GM21447 (cell line): ENCODE measurements around the gene INPP4B.

Experiments
- ATAC-seq: cut with Tn5 transposase; IDR thresholded peaks from one replicate; pipeline ENCODE4 v1.9.1; 2021; ENCODE audit not compliant: unreplicated experiment

The INPP4B gene

DNA sequence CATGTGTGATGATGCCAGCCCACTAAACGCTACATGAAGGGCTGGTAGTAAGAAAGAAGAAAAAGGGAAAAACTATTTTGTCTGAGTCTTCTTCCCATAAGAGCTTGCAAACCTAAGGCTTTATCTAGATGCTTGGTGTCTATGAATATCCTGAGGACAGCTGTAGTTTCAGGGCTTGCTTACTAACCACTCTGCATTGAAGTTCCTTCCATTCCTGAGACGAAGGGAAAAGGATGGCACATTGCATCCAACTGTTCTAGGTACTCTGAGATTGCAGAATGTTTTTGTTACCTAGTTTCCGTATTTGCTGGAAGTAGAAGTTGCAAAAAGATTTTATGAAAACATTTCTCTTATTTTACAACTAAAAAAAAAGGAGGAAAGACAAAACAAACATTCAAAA lies 665.1 kb downstream of the INPP4B start:
- ATAC-seq: no peak

DNA sequence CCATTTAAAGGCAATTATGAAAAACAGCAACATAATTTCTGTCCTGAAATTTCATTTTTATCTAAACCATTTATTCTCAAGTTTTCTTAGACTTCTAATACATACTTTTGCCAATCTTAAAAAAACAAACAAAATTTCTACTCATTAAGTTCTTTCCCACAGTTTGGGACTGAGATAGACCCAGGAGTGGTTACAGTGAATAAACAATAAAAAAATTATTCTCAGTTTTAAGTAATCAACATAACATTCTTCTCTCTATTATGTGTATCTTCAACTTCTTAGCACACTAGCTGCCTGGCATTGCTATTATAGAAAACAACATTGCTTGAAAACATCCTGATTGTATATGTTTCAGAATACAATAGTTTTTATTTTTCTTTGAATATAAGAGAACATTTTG lies 676.9 kb downstream of the INPP4B start:
- no peak for ATAC-seq

DNA sequence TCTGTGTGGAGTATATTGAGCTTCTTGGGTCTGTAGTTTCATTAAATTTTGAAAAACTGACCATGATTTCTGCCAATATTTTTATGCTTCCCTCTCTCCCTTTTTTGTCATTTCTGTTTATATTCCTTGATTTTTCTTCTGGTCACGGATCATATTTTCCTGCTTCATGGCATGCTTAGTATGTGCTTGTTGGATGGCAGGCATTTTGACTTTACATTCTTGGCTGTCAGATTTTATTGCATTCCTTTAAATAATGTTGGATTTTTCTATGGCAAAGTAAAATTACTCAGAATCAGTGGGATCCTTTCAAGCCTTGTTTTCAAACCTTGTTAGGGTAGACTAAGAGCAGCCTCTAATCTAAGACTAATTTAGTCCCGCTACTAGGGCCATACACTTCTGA lies 677.9 kb downstream of the INPP4B start:
- ATAC-seq: no peak

DNA sequence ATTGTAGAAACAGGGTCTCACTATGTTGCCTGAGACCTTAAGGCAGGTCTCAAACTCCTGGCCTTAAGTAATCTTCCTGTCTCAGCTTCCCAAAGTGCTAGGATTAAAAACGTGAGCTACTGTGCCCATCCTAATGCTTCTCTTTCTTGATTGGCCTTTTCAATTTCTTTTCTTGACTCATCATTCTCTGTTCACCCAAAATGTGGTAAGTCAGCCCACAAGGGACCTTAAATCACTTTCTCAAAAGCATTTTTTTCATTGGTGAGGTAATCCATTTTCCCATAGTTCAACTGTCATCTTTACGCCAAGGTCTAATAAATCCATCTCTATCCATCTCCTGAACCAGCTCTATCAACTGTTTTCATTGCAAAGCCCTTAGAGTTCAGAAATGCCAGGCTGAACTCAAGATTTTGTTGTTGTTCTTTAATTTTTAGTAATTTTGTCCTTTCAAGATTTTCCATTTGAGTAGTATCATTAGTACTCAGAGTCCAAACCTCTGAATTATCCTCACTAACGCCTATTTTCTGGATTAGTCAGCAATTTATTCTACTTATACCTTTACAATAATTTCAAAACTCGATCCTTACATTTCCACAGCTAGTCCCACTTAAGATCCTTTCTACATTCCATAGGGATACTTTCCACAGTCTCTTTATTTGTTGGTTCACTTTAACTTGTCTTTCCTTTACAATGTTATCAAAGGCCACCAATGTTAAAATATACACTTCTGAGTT lies 681.2 kb downstream of the INPP4B start:
- ATAC-seq: no peak

DNA sequence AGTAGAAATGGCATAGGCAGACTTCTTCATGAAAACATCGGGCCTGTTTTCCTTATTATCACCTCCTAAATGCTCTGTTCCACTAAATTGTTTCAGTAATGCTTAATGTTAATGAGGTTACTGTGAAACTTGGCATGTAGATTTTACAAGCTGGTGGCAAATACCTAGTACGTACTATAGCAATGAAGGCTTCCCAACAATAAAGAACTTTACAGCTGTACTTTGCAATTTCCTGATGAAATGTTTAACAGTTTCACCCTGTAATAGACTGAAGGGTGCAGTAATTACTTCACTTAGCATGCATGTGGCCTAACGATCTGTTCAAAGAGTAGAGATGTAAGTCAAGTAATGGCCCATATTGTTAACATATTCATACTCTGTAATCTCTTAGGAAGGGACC lies 685.0 kb downstream of the INPP4B start:
- ATAC-seq: no peak

DNA sequence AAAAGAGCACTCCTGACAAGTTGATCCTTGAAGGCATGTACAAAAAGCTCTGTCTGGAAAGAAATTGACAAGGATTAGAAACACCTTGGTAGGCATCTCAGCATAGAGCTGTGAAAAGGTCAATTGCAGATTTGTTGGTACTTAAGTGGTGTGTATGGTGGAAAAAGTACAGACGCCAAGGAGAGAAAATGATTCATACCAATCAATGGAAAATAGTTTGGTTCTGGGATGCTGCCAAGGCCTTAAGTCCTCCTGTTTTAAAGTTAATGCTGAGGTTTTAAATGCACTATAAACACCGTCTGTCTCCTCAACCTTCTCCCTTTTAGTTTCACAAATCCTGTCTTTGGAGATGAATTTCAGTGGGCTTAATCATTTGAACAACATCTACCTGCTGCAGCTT lies 685.6 kb downstream of the INPP4B start:
- ATAC-seq: no peak

DNA sequence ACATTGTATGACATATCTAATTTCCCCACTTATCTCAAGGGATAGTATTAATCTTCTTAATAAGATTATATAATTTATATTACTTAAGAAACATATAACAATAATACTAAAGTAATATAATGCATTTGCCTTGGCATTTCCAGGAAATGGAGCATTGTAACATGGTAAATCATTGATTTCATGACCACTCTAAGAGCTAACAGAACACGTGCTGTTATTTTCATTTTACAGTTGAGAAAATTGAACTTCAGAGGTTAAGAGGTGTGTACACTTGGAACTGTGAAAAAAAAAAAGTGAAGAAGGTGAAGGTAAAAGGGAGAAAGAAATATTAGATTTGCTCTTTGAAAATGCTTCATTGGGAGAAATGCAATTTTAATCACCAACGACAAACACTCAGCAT lies 687.1 kb downstream of the INPP4B start:
- ATAC-seq: no peak

DNA sequence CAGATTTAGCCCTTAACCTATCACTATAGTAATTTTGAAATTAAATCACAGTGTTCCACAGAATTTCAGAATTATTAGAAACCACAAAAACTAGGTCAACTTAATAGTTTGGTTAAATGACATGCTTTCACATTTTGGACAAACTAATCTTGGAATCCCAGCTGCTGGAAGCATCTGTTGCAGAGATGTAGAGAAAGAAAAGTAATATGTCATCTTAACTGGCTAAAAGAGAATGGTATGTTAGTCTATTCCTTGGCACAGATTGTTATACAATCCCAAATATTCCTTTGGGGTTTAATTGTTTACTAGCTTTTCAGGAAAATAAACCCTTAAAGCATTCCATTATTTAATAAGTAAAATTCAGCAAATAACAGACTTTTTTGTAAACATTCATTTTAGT lies 689.8 kb downstream of the INPP4B start:
- no peak for ATAC-seq

DNA sequence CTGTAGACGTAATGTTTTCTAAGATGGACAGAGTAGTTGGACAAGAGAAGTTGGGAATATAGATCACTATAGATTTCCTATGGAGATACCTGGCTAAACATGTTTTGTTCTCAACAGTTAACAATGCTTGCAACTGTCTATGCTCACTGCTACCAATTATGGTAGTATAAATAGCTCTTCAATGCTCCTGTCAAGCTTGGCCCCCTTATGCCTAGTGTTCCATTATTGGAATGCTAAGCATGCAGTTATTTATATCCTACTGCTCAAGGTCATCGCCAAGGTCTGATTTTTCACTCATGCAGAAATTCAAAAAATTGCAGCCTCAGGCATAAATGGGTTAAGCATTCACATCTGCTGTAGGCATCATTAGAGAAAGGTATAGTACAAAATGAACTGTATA lies 690.8 kb downstream of the INPP4B start:
- ATAC-seq: no peak

DNA sequence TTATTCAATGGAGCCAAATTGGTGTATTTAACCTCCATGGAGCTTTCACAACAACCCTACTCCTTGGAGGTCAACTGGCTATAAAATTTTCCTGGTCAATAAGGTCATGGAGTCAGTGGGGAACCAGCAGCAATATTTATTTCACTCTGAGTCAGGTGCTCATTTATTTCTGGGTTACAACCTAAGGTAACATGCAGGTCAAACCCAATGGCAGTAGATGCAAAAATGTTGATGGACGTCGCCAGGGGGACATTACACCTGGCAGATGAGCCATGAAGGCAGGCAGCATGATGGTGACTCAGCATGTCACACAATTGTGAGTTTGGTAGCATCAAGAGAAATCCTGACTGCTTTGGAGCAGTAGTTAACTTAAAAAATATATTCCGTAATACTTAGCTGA lies 695.6 kb downstream of the INPP4B start:
- no peak for ATAC-seq

DNA sequence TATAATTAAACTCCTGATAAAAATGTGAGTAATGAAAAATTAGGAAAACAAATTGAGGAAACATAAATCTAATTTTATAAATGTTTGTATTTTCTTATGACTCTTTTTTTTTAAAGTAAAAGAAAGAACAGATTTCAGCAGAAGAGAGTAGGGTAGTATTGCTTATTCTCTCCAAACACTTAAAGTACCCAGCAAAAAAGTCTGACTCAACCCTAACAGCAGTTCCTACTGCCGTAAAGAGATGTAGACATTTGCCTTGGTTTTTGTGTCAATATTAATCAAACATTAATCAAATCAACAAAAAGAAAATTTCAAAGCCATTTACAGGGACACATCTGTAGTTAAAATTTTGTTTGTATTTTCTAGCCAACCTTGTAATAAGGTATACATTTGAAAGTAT lies 701.3 kb downstream of the INPP4B start:
- ATAC-seq: no peak

DNA sequence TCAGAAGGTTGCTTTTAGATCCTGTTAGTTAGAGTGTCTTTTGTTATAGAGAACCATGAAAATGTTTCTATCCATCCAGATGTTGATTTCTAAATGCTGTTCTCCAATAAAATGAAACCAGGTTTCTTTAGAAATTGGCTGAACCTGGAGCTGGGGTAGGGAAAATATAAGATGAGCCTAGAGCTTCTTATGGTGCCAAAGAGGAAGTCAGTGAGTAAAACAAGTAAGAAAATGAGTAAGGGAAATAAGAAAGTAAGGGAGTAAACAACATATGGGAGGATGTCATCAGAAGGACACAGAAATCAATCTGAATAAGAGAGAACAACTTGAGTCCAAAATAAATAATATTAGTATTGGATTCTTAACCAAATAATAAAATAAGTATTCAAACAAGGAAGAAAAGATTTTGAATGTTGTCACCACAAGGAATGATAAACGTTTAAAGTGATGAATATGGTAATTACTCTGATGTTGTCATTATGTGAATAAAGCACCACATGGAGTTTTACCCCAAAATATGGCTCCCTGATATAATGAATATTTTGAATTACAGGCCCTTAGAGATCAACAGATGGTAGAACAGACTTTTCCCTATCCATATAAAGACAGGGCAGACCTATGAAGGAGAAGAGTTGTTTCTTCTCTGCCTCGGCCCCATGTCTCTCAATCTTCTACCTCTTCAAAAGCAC lies 703.6 kb downstream of the INPP4B start:
- ATAC-seq: no peak

DNA sequence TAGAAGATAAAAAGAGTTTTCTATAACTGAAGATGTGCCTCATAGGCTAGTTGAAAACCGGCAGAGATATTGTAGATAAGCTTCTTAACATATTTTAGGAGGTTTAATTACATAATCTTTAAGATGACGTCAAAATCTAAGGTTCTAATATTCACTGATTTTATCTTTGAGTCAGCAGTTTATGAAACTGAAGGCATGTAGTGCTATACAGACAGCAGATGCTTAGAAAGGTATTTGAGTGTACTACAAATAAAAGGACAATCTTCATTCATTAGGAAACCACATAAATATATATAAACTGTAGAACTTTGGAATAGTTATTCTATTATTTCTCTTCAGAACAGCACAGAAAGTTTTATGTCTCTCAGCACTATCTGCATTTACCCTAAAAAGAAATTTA lies 704.9 kb downstream of the INPP4B start:
- no peak for ATAC-seq

DNA sequence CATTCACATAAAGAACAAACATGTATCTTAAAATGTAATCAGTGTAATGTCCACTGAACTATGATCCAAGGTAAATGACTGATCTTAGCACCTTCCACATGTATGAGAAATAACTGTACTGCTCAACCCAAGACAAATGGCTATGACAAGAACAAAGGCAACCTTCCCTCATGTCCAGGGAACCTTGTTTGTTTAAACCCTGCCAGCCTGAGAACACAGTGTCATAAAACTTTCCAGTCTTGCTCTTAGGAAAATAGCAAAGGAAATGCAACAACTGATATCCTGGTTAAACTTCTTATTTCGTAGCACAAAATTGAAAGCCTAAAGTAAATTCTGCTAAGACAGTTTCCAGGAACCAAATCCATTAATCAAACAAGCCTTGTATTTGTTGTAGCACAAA lies 715.4 kb downstream of the INPP4B start:
- ATAC-seq: no peak

DNA sequence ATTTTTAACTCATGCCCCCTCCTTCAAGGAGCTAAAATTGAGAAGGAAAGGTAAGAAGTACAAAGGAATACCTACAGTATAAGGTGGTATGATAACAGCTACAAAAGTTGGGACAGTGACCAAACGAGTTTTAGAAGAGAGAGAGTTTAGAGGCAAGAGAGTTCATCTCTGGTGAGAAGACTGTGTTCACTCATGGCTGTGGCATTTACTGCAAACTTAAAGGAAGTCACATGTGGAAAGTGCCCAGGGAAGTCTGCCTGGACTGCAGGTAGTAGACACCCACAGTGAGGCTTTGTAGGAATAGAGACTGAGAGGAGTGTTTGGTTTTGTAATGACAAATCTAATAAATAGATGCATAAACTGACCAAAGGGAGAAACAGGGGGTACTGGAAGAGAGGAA lies 716.2 kb downstream of the INPP4B start:
- ATAC-seq: no peak

DNA sequence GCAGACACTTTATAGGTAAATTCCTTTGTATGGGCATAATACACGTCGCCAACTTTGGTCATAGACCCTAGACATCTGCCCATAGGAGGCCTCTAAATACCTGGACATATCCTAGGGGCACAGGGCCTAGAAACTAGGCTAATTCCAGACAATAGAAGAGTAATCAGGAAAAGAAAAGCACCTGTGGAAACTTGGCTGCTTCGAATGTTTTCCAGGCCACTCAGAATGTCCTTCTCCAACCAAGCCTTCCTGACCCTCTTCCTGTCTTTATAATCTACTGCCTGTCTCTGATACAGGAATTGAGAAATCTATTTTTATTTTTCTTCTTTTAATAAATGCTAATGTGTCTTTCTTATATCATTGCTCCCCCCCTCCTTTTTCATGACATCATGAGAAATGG lies 716.6 kb downstream of the INPP4B start:
- no peak for ATAC-seq

DNA sequence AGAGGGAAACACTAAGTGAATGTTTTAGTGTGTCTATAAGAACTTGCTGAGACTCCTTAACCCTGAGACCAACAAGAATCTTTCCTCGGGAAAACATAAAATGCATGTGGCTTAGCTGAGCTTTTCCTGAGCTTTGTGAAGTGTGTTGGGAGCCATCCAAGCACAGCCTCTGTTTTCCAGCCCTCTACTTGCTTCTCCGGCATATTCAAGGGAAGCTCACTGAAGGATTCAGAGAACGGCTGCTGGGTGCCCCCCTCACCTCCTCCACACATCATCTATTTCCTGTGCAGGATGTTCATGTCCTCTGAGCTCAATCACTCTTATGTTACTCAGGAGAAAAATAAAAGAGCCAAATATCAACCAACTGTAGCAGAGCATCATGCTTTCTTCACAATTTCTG lies 717.6 kb downstream of the INPP4B start:
- no peak for ATAC-seq

DNA sequence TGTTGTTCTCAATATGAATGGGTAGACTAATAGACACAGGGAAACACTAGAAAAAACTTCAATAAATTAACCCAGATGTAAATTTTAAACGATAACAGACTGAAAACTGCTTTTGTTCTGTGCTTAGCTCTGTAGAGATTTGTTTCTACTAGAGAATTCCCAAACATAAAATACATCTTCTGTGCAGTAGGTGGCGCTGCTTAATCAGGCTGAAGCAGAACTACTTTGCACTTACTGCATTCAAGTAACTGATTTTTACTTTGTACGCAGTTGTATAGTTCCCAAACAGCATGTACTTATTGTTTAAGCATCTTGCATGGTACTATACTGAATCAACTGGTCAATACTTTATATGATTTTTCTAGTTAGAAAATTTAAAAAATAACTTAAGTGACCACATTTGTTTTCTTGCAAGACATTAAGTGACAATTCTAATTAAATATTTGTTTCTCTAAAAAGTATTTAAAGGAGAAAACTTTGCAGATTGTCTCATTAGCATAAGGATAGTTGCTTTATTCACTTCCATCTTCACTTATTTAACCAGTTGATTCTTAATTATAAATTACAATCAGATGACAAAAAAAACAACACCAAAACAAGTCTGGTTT lies 719.1 kb downstream of the INPP4B start:
- peak; percentile 61 for ATAC-seq

DNA sequence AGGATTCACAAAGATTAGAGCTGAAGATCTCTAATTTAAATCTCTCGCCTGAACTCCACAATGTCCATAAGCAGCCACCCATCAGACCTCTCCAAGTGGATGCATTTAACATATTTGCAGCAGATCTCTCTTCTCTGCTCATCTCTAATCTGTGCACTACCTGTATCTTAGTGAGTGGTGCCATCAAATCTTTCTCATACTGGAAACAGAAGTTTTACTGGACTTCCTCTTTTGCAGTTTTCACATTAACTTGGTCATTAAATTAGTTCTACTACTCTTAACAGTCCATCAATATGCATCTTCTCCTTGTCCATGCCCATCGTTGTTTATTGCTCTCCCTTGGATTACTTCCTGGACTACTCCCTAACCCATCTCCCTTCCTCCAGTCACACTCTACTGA lies 721.2 kb downstream of the INPP4B start:
- no peak for ATAC-seq

DNA sequence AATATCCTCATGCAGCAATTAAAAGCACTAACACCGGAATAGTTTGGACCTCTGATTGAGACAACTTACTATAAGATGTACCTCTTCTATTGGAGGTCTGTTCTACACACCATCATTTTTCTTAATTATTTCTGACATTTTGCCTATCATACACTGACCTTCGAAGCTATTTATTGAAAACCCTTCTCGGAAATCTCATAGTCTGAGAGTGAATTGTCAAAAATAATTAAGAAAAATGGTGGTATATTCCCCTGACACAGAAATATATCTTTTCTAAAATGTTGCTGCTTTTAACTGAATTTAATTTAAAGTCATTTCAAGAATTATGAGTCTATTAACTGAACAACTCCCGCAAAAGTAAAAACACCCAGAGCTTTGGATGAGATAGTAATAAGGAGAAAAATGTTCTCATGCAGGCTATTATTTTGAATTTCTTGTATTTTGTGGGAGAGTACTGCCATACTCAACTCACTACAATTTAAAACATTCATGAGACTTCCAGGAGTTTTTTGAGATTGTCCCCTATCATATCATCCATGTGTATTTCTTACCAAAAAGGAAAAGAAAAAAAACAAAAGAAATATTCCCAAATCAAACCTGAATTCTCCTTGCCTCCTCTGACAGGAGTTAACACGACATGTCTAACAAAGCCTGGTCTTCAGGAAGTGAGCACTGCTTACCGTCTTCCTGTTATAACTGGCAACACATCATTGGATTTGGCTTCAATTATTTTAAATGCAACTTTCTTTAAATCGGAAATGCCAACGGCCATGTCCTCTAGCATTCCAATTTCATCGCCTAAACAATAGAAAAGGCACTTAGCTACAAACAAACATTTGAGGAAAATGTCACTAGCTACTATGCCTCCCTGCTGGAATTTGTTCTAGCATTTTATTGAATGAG lies 724.4 kb downstream of the INPP4B start:
- ATAC-seq: no peak

DNA sequence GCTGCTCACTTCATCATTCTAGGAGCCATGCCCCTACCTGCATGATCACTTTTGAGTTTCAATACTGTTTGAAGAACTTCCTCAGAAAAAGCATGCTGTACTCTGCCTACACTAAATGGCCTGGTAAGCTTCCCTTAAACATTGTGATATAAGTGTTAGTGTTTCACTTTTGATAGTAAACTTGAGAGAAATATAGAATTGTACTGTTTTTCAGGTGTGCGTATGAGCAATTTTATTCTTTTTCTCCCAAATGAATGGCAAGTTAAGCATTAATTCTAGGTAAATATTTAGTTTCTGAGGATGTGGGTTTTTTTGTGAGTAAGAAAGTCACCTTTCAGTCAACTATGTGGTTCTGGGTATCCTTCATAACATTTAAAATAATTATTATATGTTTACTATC lies 725.2 kb downstream of the INPP4B start:
- ATAC-seq: no peak
